HL-60/S4 treated with phorbol 12-myristate 13-acetate at 8.2 ng/mL for 4 days and 3 days (cell line): ENCODE measurements around the gene MTERF4.

Source experiments
- in situ Hi-C: fragments of 300-500 bp; cut with MboI; formaldehyde crosslinking; loops from 2 replicates; pipeline ENCODE4 v1.15.0; 2022; ENCODE audit warnings: low sequenced_read_pairs

Gene MTERF4, protein sequence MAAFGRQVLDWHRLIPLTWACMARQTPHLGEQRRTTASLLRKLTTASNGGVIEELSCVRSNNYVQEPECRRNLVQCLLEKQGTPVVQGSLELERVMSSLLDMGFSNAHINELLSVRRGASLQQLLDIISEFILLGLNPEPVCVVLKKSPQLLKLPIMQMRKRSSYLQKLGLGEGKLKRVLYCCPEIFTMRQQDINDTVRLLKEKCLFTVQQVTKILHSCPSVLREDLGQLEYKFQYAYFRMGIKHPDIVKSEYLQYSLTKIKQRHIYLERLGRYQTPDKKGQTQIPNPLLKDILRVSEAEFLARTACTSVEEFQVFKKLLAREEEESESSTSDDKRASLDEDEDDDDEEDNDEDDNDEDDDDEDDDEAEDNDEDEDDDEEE

DNA sequence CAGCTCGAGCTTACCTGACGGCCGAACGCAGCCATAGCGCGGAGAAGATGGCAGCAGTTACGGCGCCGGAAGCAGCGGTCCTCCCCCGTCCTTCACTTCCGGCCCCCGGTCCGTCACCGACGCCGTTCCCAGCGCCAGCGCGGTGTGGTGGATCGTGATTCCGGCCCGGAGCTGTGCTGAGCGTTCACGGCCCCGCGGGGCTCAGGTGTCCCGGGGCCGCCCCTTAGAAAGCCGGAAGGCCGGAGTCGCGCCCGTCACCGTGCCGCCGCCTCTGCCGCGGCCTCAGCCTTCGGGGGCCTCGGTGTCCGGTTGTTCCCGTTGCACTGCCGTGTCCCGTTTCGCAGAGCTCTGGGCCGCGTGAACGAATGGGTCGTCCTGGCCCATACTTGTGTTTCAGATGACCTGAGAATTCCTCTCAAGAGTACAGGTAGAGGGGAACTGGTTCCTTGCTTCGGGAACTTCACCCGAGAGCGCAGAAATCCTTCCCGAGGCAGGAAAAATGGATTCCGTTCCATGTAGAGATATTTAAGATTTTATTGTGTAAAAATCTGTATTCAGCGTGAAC is at the start of gene MTERF4:
Gene MTERF4 (minus strand): TSS at position 49 of the 565 bp plus-strand sequence. CDS start 14 bp downstream, at position 35.
- in situ Hi-C loops: no loop called here

DNA sequence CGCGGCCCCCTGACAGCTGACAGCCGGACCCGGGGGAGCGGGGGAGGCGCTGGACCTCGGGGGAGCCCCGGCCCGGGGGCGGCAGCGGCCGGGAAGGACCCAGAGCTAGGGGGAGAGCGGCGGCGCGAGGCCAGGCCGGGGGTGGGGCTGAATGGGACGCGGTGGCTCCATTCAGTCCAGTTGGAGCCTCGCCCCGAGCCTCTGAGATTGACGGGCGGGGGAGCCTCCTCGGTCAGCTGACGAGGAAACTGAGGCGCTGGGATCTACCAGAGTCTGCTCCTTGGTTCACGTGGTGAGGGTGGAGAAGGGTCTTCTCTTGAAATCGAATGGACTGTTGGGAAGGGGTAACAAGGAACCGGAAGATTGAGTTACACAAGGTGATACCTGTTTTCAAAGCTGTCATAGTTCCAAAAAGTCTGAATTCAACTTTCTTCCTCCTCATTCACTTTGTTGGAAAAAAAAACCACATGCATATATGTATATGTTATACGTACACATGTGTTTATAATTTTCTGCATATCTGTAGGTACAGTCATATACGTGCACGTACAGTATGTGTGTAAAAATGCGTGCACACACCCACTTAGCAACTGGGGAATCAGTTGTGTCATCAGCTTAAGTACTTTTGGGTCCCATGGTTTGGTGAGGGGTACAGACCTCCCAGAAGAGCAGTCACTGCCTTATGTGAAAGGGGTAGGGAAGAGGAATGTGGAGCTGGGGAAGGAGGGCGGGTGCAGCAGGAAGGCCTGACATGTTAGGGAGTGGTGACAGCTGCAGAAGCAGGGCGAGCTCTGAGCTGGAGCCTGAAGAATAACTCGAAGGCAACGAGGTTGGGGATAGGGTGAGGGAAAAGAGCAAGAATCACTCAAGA is 48.8 kb upstream of the MTERF4 start:
- in situ Hi-C loops: no loop called here

DNA sequence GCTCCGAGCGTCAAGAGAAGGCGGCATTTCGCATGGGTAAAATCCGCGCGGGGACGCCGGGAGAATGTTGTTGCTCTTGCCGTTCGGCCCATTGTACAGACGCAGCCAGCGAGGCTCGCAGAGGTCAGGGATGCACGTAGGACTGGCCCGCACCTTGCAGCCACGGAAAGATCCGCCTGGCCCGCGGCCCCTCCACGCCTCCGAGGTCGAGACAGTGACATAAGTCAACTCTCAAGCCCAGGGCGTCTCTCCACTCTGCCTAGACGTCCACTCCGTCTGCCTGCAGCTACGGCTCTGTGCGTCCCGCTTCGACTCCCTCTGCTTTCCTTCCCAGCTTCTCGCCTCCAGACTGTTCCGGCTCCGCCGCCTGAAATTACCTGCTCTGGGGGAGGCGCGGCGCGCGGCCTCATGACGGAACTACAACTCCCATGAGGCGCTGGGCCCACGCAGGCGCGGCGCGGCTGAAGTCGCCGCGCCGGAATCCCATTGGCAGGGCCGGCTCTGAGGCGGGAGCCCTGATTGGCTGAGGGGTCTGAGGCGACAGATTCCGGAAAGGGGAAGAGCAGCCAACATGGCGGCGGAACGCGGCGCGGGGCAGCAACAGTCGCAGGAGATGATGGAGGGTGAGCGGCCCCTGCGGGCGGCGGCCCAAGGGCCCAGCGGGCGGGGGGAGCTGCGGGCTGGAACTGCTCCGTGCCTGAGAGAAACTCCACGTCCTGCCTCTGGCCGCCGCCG is 48.0 kb upstream of the MTERF4 start, which contains the start of gene PPP1R7:
Gene PPP1R7 (plus strand): TSS at position 543 of the 735 bp plus-strand sequence. CDS start 29 bp downstream, at position 572.
- in situ Hi-C loops: no loop called here

GRCh38 chr2:241149675-241149924 is 47.5 kb upstream of the MTERF4 start:
- in situ Hi-C loops: no loop called here

DNA sequence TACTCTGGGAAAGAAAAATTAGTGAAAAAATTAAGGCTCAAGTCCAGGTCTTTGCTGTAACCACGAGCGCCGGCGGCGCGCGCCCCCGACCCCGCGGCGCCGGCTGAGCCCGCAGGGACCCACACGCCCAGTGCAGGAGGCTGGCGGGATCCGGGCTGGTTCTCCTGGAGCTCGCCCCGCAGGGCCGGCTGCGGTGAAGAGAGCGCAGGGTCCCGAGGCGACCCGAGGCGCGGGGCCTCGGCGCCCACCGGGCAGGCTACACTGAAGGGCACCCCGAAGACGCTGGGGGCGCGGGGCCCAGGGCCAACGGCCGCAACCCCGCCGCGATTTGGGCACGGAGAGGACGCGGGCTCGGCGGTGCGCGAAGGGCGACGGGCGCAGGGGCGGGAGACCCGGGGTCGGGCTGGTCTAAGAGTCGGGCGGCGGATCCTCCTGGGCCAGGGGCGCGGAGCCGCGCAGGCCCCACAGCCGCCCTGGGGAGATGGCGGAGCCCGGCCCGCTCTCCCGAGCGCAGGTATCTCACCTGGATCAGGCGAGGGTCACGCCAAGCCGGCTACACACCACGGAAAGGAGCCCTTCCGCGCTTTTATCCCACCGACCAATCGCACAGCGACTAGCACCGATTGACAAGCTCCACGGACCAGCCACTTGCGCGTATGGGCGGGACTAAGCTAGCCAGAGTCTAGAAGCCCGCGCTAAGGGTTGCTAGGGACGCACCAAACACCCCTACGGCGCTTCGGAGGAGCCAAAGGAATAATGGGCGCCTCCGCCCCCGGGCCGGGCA is 47.0 kb upstream of the MTERF4 start, which contains the start of gene PASK:
Gene PASK (minus strand): TSS at position 582 of the 784 bp plus-strand sequence. CDS start 6,440 bp downstream, outside the sequence.
- in situ Hi-C loops: no loop called here

DNA sequence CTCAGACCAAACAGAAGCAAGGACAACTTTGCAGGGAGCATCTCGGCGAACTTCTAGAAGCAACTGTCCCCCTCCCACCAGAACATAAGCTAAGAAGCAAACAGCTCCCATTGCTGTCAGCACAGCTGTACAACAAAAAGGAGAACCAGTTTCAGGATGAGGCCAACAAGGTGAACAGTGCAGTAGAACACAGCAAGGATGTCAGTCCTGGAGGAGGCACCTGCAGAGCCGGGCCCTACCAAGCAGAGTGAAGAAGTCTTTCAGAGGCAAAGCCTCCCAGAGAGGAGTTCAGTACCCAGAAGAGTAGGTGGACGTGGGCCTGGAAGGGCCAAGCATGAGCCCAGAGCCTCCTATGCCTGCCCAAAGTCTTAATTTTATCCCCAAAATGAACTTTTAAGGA is 46.2 kb upstream of the MTERF4 start:
- in situ Hi-C loops: no loop called here

DNA sequence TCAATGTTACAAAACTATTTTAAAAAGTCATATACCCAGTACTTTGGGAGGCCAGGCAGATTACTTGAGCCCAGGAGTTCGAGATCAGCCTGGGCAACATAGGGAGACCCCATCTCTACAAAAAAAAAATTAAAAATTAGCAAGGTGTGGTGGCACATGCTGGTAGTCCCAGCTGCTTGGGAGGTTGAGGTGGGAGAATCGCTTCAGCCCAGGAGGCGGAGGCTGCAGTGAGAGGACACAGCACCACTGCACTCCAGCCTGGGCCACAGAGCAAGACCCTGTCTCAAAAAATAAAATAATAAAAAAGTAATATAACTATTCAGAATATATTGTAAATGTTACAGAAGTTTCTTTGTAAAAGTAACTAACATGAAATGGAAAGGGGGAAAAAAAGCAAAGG is 45.2 kb upstream of the MTERF4 start:
- in situ Hi-C loops: no loop called here

DNA sequence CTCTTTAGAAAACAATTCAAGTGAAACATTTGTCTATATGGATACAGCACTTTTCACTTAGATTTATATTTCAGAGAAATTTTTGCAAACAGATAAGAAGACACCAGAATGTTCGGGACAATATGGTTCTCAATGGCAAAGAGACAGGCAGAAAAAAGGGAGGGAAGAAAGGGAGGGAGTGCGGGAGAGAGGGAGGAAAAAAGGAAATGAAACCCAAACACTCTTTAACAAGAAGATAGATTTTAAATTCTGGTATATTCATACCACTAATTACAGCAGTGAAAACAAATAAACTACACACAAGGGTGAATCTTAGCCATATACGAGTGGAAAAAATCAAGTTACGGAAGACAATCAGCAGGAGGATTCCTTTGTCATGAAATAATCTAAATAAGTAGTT is 44.2 kb upstream of the MTERF4 start:
- in situ Hi-C loops: no loop called here

GRCh38 chr2:241142593-241142992 is 40.5 kb upstream of the MTERF4 start:
- in situ Hi-C loops: no loop called here

GRCh38 chr2:241142063-241142462 is 40.0 kb upstream of the MTERF4 start:
- in situ Hi-C loops: no loop called here

DNA sequence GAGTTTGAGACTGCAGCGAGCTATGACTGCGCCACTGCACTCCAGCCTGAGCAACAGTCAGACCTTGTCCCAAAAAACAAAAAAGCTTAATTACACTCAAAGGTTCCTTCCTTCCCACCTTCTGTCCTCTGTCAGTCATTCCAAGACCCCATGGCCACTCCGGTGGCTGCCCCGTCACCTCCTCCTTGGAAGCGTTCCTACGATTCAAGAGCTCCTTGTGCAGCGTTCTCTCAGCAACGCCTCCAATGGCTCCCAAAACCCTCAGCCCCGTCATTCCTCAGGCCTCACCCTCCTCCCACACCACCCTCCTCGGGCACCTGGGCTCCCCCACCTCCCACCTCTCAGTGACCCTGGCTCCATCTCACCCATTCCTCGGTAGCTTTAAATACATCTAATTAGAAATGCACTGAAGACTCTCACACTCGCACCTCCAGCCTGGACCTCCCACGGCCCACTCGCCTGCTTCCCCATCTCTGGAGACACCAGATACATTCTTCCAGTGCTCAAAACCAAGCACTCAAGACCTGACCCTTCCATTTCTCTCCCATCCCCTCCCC is 39.2 kb upstream of the MTERF4 start:
- in situ Hi-C loops: no loop called here

GRCh38 chr2:241140445-241140840 is 38.4 kb upstream of the MTERF4 start:
- in situ Hi-C loops: no loop called here

DNA sequence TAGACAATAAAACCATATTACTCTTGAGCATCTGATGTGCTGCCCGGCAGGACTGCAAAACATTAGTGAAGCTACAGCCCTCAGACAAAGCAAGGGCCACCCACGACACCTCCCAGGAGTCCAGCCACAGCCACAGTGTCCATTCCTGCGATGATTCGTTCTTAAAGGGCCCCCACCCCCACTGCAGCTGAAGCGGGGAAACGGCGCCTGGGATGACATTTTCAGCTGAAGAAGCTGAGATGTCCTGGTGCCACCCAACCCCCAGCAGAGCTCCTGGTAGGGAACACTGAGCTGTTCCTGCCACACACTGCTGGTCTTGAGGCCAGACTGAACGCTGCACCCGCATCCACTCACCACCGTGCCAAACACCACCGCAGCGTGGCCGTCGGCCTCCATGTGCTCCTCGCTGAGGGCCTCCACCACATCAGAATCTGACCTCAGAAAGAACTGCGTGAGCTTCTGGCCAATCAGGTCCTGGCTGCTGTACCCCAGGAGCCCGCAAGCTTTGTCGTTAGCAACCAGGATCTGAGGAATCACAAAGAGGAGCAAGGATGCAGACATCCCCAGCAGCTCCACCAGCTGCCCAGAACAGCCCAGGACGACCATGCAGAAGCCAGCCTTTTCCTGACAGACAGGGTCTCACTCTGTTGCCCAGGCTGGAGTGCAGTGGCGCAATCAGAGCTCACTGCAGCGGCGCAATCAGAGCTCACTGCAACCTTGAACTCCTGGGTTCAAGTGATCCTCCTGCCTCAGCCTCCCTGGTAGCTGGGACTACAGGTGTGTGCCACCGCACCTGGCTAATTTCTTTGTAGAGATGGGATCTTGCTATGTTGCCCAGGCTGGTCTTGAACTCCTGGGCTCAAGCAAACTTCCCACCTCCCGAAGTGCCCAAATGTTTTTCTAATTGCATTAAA is 37.7 kb upstream of the MTERF4 start:
- in situ Hi-C loops: no loop called here

GRCh38 chr2:241138471-241138870 is 36.4 kb upstream of the MTERF4 start:
- in situ Hi-C loops: no loop called here

DNA sequence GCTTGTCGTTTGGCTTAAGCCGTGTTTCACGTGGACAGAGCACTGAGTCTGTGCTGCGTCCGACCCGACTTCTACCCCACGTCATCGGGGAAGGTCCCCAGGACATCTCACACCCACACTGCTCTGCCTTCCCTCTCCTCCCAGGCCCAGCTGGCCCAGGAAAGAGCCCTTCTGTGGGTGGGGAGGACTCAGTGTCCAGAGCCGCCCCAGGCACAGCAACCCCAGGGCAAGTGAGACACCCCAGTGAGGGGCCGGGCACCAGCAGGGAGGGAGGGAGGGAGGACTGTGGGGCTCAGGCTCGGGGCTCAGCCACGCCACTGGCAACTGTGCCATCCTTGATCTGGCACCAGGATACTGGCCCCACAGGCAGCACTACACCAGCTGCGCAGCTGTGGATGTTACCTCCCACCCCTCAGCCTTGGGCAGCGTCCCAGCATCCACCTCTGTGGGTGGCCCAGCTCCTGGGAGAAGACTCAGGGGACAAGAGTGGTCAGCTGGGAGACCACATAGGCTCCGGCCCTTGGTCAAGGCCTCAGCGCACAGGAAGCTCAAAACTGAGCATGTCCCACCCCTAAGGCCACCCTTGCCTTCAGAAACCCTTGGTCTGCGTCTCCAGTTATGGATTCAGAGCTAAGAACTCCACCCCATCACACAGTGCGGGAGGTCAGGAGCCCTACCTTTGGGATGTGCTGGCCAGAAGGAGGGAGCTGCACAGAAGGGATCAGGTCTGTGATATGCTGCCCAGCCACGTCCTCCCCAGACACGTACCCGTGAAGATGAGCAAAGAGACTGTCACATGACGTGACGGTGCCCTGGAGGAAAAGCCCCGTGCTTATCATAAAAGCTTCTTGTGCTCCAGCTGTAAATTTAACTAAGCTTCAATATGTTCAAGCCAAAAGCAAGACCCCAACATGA is 35.4 kb upstream of the MTERF4 start:
- in situ Hi-C loops: no loop called here

- in situ Hi-C loops: no loop called here
Measured at GRCh38 chr2:241136661-241137260, 34.7 kb upstream of the MTERF4 start.

DNA sequence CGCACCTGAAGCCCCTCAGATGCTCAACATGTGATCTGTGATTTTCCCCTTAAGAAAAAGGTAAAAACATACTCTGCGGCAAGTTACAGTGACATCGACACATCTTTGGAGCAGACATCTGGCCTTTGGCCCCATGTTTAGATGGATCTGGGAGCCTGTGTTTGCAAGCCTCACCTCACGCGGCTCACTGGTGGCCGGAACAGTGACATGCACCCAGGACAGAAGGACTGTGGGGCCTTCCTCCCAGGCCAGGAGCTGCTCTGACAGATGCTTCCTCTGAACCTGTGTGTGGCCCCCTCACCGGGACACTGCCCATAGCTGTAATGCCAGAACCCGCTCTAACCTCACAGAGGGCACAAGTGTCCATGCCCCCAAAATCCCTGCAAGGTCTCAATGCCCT is 34.1 kb upstream of the MTERF4 start:
- in situ Hi-C loops: no loop called here
